PFSK-1 (cell line): ENCODE measurements around the gene S100G.

Source experiments
- FOXP2 ChIP-seq: optimal IDR thresholded peaks from 2 replicates; pipeline ENCODE3; 2011; ENCODE audit warnings: borderline replicate concordance, control low read depth, inconsistent platforms; ENCODE audit not compliant: insufficient read depth; ENCODE audit errors: extremely low read length, extremely low read depth
- POLR2AphosphoS5 ChIP-seq: IDR thresholded peaks from 2 replicates; pipeline ENCODE4 v1.6.1; 2012; ENCODE audit warnings: low read depth, mild to moderate bottlenecking, control low read depth, low read length, moderate library complexity
- REST ChIP-seq, 2 experiments: IDR thresholded peaks; 2 replicates each; pipeline versions ENCODE4 v1.6.1 to v1.8.0; 2011 to 2012; ENCODE audit warnings: low read depth in 2 of 2, low read length in 2 of 2, control low read depth in 1 of 2, inconsistent platforms in 1 of 2, mild to moderate bottlenecking in 1 of 2, moderate library complexity in 1 of 2; ENCODE audit not compliant: insufficient read depth in 1 of 2
- SIN3A ChIP-seq: IDR thresholded peaks from 2 replicates; pipeline ENCODE4 v1.6.1; 2012; ENCODE audit warnings: mild to moderate bottlenecking, low read length, moderate library complexity, borderline replicate concordance; ENCODE audit not compliant: insufficient read depth
- TAF1 ChIP-seq: IDR thresholded peaks from 2 replicates; pipeline ENCODE4 v1.6.1; 2012; ENCODE audit warnings: low read length, control low read depth, borderline replicate concordance; ENCODE audit not compliant: insufficient read depth

The S100G gene

GRCh38 chrX:16606142-16606720 lies 43.7 kb upstream of the S100G start:
- TF ChIP-seq TAF1 (no peak), REST (IDR thresholded peaks at IDR 0.05; ENCODE audit: insufficient read depth in 1 of 2, low read depth in 2 of 2, low read length in 2 of 2) (no peak), FOXP2 (no peak), SIN3A (no peak), POLR2AphosphoS5 (no peak)

- no peak for TF ChIP-seq FOXP2
- no peak for TF ChIP-seq SIN3A
- TF ChIP-seq TAF1, result no peak
- no peak for TF ChIP-seq POLR2AphosphoS5
- no peak for TF ChIP-seq REST (IDR thresholded peaks at IDR 0.05; ENCODE audit: insufficient read depth in 1 of 2, low read depth in 2 of 2, low read length in 2 of 2)
These were observed 39.8 kb upstream of the S100G start for GRCh38 chrX:16610121-16610621.

GRCh38 chrX:16612257-16612897 lies 37.6 kb upstream of the S100G start:
- TF ChIP-seq FOXP2 (no peak), POLR2AphosphoS5 (no peak), REST (IDR thresholded peaks at IDR 0.05; ENCODE audit: insufficient read depth in 1 of 2, low read depth in 2 of 2, low read length in 2 of 2) (no peak), TAF1 (no peak), SIN3A (no peak)

- TF ChIP-seq POLR2AphosphoS5 (no peak), FOXP2 (no peak), REST (IDR thresholded peaks at IDR 0.05; ENCODE audit: insufficient read depth in 1 of 2, low read depth in 2 of 2, low read length in 2 of 2) (no peak), SIN3A (no peak), TAF1 (no peak)
These were observed 32.6 kb upstream of the S100G start for GRCh38 chrX:16617382-16617781.
